Activated CD4-positive, alpha-beta T cell treated with anti-CD3 and anti-CD28 coated beads, Interleukin-2, amount 50 U/mL, for 48 hours (primary cell): ENCODE measurements around the gene SLC39A7.
A peak's percentile ranks its signal among the peaks of the same experiment; 100 is the strongest.

Source experiments
- DNase-seq, 2 experiments: peaks; one replicate each; pipeline ENCODE4 v3.0.0-alpha.2; 2020

The SLC39A7 gene

GRCh38 chr6:33170176-33171015 is 30.3 kb upstream of the SLC39A7 start:
- DNase-seq: no peak

DNA sequence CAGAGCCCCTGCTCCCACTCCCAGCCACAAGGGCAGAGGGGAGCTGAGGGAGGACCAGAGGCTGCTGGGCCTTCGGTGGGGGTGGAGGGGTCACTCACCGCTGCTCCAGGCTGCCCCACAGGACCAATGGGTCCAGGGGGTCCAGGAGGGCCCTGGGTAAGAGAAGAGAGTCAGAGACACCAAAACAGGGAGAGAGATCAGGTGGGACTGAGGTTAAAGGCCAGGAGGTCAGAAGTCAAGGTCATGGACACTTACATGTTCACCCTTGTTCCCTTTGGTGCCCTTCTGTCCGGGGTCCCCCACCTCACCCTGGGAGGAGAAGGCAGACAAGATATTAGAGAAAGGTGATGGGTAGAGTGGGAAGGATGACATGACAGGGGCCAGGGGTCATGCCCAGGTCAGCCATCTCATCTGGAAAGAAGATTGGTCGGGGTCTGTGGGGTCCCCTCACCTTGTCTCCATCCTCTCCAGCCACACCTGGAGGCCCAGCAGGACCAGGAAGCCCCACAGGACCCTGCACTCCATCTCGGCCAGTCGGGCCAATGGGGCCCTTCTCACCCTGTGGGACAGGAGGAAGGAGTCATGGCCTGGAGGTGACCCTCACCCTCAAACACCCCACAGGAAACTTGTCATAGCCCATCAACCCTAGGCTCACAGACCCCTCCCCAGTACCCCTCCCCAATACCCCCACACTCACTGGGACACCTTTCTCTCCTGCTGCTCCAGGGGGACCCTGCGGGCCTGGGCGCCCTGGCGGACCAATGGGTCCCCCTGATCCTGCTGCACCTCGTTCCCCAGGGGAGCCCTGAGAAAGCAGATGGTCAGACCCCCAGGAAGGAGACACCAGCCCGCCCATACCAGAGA is 29.4 kb upstream of the SLC39A7 start:
- no peak for DNase-seq

- DNase-seq: no peak
Measured at GRCh38 chr6:33171880-33172687, 28.6 kb upstream of the SLC39A7 start.

DNA sequence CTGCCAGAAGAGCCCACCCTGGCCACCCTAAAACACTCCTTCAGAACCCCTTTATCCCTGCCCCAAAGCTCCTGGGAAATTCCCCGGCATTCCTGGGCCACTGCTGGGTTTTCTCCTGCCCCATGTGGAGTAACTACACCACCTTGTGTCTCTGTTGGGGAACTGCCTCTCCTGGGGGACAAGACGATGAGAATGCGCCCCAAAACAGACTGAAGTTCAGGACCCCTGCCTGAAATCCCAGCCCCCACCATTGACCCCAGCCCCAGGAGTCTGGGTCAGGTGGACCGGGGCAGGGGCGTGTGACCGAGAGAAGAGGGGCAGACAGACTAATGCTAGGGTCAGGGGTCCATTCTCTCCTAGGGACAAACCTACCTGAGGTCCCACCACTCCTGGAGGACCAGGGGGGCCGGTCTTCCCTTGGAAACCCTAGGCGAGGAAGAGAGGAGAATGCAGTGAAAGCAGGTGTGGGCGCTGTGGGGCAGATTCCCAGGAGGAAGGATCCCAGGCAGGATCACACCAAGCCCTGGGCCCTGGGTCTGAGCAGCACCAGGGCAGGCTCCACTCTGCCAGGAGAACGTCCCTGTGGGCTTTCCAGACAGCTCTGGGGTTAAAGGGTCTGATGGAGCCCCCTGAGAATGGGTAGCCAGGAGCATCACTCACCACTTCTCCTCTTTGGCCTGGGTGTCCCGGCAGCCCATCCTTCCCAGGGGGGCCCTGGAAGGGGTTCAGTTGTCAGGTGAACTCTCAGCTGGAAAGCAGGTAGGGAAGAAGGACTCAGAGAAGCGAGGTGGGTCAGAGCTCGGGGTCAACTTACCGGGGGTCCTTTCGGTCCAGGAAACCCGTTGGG is 27.8 kb upstream of the SLC39A7 start:
- DNase-seq: no peak

GRCh38 chr6:33173535-33174180 is 27.0 kb upstream of the SLC39A7 start:
- no peak for DNase-seq

DNA sequence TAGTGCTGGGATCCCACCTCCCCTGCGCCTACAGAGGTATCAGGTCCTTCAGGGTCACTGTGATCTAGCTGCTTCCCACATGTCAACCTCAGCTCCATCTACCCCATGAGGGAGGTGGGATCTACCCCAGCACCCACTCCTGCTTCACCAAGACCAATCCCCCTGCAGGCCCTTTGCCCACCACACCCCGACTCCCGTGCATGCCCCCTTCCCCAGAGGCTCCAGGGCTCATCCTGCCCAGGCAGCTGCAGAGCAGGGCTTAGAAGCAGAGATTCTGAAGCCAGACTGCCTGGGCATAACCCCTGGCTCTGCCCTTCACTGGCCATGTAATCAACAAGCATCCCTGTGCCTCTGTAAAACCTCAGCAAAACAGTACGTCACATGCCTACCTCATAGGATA is 25.9 kb upstream of the SLC39A7 start:
- DNase-seq: no peak

- DNase-seq: no peak
Measured at GRCh38 chr6:33175436-33176069, 25.1 kb upstream of the SLC39A7 start.

- DNase-seq: no peak
Measured at GRCh38 chr6:33176906-33177305, 23.8 kb upstream of the SLC39A7 start.

DNA sequence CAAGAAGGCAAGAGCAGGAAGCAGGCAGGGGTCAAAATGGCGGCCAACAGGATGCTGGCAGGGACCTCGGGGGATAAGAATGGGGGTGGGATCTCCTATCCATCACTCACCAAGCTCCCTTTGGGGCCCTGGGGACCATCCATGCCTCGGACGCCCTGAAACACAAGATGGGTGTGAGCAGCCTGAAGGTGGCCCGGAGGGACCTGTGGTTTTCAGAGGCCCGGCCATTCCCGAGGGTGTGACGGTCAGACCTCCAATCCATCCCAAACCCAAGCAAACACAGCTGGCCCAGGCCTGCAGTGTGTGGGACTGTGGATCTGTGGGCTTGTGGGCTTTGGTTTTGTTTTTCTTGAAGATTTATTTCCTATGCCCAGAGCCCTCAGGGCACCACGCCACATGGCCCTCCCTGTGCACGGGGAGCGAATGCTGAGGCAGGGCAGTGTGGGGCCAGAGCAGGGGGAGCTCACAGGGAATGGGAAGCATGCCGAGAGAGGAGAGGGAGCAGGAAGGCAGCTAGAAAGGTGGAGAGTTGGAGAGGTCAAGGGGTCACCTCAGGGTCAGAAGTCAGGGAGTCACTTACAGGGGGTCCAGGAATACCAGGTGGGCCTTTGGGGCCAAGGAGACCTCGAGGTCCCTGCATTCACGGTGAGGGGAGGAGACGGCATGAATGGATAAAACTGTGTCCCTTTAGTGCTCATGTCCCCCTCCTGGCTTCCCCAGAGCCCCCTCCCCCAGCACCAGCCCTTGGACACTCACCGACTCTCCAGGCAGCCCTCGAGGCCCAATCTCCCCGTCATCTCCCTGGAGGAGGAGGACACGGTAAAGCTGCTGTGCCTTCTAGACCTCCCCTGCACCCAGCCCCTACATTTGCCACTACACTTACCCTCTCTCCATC is 22.9 kb upstream of the SLC39A7 start:
- no peak for DNase-seq

DNA sequence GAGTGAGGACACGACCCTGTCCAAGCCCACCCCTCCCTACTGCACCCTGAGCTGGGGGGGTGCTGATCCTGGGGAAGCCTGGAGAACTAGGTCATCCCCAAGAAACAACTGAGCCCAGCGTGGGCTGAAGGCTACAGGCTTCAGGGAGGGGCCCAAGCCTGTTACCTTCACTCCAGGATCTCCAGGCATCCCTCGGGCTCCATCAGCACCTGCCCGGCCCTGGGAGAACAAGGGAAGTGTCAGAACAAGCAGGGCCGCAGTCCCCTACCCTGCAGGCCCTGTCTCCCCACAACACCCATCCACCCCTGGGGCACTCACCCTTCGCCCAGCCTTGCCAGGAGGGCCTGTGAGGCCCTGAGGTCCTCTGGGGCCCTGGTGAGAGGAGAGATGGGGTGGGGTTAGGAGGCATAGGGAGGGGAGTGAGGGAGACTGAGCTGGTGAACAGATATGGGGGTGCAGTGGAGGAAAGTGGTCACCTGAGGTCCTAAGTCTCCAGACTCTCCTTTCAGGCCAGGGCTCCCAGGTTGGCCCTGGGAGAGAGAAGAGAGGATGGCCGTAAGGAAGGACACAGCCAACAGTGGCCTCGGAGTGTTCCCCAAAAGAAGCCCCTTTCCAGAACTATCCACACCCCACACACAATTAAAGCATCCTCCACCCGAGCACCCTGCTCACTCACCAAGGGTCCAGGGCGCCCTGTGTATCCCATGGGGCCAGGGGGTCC is 21.8 kb upstream of the SLC39A7 start:
- DNase-seq: no peak

GRCh38 chr6:33181141-33181540 is 19.5 kb upstream of the SLC39A7 start:
- DNase-seq: no peak

DNA sequence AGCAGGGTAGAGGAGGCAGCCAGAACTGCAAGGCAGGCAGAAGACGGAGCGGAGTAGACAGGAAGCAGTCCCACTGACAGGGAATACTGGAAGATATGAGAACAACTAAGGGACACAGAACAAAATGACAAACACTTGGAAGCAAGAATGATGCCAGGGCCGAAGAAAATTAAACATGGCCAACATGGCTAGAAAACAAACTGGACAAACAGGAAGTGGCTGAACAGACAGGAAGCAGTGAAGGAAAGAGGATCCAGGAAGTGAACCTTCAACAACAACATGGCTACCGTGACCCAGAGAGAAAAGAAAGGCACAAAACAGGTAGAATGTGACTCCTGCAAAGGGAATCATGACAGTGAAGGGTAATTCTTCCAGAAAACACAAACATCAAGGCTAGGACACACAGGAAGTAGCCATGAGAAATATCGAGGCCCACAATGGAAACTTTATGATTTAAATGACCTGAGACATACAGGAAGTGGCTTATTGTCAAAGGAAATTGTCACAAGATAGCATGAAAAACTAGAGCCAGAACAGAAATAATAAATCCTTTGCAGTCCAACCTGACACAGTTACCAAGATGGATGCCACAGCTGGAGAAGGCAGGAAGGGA is 17.5 kb upstream of the SLC39A7 start:
- DNase-seq: peak in 1 of 2 experiments; percentile 9

DNA sequence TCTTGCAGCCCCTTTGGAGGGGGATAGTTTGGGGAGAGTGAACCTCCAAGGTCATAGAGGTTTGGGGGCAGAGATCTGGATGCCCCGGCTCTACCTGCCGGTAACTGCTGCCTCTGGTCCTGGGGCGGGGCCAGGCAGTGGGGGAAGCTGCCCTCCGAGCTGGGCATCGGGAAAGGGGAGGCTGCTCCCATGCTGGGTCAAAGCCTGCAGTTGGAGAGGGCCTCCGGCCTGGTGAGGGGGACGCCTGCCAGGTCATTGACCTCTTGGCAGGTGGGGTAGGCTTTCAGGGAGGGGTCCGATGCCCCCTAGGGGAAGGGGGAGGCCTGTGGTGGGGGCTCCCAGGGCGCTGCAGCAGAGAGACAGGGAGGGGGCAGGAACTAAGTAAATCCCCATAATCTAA is 15.5 kb upstream of the SLC39A7 start:
- no peak for DNase-seq

GRCh38 chr6:33185654-33186187 is 14.9 kb upstream of the SLC39A7 start:
- DNase-seq: no peak

- DNase-seq: no peak
Measured at GRCh38 chr6:33187809-33188208, 12.9 kb upstream of the SLC39A7 start.

GRCh38 chr6:33189164-33189563 is 11.5 kb upstream of the SLC39A7 start:
- no peak for DNase-seq

DNA sequence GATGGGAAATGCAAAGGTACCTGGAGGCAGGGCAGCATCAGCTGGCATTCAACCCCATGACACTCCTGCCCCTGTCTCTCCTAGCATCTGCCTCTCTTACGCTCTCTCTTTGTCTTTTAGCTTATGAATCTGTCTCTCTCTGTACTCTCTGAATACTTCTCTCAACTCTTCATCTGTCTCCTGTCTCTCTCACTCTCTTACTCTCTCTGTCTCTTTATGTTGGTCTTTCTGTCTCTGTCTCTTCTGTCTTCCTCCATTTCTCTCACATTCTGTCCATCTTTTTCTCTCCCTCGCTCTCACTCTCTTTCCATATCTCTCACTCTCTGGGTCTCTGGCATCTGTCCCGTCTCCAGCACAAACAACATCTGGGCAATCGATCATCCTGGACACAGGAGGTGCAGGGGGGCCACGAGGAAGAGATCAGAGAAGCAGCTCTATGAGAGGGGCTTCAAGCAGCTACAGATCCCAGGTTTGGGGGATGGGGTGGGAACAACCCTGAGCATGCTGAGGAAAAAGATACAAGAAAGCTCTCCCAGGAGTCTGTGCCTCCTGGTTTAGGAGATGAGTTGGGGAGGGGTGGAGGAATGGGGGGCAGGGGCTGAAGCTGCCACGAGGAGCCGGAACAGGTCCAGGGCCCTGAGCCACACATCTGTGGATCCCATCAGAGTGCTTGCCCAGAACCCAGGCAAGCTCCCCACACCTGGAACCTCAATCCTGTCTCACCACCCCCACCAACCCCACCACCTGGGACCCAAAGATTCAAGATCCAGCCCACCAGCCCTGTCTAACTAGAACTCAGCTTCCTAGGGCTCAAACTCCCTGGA is 10.8 kb upstream of the SLC39A7 start:
- DNase-seq: no peak
